Stimulated activated CD4-positive, alpha-beta T cell treated with anti-CD3 and anti-CD28 coated beads, TNF-alpha, amount 100 ng/mL, for 4 hours (primary cell): ENCODE data around the gene SCEL.
"Not testable (repeated sequence)": the region's sequence is repeated elsewhere in the genome, so short reads cannot be mapped to it uniquely, and the experiment has no call there.

ENCODE experiments used
- DNase-seq, 3 experiments: peaks; one replicate each; pipeline ENCODE4 v3.0.0-alpha.2; 2020; ENCODE audit warnings: low read depth in 3 of 3

Gene SCEL

DNA sequence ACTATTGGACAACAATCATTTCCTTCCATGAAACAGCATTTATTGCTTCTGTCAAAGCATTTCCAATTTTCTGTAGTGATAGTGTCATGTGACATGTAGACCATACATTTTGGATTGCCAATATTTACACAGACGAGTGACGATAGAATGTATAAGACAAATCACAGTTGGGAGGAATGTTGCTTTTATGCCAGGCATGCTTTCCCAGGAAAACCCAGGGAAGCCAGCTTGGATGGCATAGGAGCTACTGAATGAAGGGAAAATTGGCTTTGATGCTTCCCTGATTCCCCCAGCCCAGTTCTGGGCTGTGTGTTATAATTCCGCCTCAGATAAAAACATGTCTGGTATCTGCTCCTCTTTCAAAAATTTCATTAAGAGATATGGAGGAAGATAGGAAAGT, 22.5 kb downstream of the SCEL start:
- no peak for DNase-seq

DNA sequence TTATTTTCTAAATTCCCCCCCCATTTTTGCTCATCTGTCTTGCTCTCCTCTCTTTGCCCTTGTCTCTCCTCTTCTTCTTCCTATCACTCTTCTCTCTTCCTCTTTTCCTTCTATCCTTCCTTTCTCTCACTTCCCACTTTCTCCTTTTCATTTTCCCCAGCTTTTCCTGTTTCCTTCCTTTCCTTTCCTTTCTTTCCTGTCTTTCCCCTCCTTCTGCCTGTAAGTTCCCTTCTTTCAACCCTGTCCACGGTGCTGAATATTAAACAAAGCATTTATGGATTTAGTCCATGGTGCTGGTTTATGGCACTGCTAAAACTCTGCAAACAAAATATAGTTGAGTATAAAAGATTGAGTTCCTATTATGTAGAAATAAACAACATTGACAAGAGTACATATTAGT, 27.6 kb downstream of the SCEL start:
- DNase-seq = no peak

- no peak for DNase-seq
These were observed 30.1 kb downstream of the SCEL start for GRCh38 chr13:77565635-77566034.

DNA sequence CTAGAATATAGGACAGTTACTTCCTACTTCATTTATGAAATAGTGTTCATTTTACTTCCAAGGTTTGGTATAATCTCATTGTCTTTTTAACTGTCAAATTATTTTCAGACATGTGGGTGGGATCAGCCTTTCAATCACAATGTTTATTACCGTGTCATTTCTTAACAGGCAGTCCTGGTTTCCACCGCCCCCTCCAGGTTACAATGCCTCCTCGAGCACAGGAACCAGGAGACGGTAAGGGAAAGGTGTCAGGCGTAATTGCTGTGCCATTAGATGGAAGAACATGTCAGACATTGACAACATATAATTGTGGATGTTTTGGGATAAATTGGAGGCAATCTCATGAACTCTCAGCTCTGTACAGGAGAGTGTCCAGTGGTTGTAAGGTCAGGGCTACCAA, 36.5 kb downstream of the SCEL start:
- DNase-seq = no peak

- DNase-seq = no peak
These were observed 38.6 kb downstream of the SCEL start for GRCh38 chr13:77574096-77574495.

DNA sequence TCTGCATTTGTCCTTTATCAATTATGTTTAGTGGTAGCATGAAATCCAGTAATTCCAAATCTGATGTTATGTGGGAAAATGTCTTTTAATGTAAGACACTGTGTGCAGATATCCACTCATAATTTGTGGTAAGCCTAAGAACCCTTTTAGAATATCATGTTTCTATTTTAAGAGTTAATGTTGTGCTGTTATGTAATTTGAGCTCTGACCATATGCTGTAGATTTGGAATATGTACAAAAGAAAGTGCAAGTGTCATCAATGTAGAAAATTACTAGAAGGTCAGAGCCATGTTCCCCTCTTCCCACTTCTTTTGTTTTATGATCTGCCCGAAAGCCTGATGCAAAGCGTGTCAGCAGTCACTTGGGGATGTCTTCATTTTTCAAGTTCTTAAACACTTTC, 44.5 kb downstream of the SCEL start:
- DNase-seq = no peak

DNA sequence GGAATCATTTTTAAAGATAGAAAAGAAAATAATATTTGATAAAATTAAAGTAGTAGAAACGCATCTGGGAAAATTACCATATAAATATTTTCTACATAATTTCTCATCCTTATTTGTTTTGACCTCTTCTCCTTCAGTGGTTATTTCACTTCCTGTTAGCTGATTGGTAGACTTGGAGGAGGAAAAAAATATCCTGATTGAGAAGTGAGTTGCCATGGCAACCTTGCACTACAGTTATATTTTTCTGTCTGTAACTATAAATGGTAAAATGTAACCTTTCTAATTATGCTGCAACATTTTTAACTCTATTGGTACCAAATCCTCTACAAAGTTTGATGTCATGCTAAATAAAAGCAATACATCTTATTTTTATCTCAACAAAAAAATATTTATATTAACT, 45.2 kb downstream of the SCEL start:
- no peak for DNase-seq

- no peak for DNase-seq
These were observed 48.1 kb downstream of the SCEL start for GRCh38 chr13:77583581-77583980.

DNA sequence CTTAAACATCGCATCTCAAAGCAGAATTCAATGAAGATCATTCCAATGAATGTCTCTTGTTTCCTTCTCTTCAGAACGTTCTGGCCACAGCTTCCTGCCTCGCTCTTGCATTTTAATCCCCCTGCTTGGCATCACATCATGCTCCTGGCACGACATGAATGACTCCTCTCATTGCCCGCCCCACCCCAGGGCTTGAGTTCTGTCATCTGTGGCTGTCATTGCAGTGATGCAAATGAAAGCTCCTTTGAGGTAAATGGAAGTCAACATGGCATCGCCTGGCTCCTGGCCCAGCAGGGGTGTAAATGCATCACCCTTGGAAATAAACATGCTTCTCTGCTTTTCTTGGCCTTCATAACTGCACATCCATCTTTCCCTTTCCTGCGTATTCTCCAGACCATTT, 48.6 kb downstream of the SCEL start:
- DNase-seq = no peak

DNA sequence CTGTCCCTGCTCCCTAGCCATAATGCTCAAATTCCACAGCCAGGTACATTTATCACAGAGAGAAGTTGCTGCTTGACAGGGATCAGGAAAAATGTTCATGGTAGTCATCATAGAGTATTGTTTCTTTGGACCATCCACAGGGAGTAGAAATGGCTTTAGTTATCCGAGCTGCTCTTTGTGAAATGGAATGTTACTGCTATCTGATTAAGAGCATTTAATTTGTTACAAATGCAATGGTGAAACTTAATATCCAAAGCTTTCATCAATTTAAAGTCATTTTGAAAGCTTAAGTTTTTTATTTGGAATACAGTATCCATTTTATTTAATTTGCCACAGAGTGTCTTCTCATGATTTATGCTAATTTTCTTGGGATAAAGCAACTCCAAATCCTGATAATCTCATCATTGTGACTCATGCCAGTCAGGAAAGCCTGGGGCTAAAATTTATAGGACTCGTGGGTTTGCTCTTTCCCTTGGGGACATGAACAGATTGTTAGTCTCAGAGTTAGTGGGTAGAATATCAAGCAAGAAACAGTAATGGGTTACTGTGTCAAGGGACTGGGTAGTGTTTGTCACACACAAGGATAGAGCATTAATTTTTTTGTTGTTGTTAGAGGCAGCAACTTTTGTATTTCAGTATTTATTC, 59.8 kb downstream of the SCEL start:
- no peak for DNase-seq

GRCh38 chr13:77596777-77597176, 61.3 kb downstream of the SCEL start:
- DNase-seq = no peak

DNA sequence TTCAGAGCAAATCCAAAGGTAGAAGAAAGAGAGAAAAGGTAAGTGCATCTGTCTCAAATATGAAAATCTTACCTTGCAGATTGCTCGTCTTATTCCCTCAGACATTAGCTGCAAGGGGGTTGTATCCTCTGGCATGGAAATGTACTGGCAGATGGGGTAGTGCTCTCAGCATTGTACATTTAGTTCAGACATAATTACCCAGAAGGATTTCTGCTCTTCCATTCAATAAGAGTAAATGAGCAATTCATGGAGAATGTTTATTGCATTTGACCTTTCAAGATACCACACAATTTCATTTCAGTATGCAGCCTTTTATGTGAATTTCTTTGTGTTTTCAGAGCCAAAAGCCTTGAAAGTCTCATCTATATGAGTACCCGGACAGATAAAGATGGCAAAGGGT, 63.8 kb downstream of the SCEL start:
- DNase-seq = no peak

DNA sequence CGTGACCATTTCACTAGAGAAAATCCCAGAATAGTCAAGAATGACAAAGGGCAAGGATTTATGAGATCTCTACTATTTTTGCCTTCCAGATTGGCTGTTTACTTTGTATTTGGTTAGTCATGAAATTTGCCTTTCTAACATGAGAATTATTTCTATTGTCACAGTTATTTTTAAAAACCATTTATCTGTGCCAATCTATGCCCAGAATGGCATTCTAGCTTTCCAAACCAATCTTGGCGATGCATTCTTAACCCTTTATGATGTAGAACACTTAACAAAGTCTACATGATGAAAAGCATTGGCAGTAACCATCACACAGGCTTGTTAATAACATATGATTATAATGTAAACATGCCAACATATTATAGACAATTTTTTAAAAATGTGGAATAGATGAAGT, 65.2 kb downstream of the SCEL start:
- no peak for DNase-seq

DNA sequence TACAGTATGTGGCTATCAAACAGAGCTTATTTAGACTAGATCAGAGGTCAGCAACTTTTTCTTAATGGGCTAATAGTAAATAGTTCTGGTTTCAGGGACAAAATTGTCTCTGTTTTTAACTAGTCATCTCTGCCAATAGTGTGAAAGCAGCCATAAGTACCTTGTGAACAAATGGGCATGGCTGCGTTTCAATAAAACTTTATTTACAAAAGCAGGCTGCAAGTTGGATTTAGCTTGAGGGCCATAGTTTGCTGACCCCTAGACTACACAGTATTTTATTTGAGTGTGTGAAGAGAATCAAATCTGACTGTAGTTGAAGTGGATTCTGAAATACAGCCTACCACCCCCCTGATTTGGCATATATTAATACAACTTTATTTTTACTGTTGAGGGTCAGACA, 75.6 kb downstream of the SCEL start:
- DNase-seq = no peak

DNA sequence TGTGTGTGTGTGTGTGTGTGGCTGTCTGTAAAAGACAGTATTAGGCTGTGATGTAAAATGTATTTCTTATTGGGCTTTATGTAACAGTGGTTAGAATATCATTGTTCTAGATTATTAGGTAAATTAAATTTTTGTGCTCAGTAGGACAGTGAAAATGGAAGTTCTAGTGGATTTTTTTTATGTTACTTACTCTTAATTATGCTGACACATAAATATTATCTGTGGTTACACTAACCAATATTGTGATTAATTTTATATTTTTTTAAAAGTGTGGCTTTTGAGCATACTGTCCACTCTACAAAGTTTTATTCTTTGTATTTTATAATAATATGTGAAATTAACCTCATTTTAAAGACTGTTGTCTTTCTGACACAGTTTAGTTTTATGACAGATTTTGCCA, 80.5 kb downstream of the SCEL start:
- DNase-seq = no peak

DNA sequence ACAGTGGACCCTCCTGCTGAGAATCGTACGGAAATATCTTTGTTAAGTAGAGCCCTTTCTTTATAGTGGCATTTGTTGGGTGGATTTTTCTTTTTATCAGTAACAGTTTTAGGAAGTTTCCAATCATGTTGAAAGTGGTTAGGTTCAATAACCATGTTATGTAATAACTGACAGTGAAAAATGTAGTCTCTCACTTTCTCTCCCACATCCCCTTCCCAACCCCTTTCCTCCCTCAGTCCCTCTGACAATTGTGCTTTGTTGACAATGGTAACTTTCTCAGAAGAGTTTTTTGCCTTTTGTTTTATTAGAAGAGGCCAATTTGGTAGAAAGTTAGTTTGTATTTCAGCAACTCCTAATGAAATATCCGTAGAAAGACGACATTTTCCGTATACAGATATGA, 84.1 kb downstream of the SCEL start:
- no peak for DNase-seq

GRCh38 chr13:77620138-77620537, 84.6 kb downstream of the SCEL start:
- no peak for DNase-seq

- DNase-seq = no peak
These were observed 88.3 kb downstream of the SCEL start for GRCh38 chr13:77623806-77624205.

GRCh38 chr13:77628170-77628569, 92.7 kb downstream of the SCEL start:
- no peak for DNase-seq

DNA sequence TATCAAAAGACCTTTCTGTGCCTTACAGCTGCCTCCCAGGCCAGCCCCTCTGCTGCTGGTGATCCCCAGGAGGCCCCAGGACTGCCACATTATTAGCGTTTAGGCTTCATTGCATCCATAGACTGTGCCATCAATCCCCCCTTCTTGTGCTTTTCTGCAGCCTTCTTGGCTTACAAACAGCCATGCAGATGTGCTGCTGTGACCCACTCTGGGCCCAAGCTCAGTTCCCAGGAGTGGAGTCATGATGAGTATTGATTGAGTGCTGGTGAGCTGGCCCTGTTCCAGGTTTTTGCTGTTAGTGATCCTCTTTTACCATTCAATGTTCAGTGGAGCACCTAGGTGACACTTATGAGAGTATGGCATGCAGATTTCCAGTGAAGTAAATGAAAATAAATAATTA, 102.1 kb downstream of the SCEL start:
- DNase-seq = no peak

GRCh38 chr13:77650409-77650808, 114.9 kb downstream of the SCEL start:
- no peak for DNase-seq

GRCh38 chr13:77653301-77653700, 117.8 kb downstream of the SCEL start:
- no peak for DNase-seq

GRCh38 chr13:77660016-77660415, 124.5 kb downstream of the SCEL start:
- not testable (repeated sequence) for DNase-seq

DNA sequence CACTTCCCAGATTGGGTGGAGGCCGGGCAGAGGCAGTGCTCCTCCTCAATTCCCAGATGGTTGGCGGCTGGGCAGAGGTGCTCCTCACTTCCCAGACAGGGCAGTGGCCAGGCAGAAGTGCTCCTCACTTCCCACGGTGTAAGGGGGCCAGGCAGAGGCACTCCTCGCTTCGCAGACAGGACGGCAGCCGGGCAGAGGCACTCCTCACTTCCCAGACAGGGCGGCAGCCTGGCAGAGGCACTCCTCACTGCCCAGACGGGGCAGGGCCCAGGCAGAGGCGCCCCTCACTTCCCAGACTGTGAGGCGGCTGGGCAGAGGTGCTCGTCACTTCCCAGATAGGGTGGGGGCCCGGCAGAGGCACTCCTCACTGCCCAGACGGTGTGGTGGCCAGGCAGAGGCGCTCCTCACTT, 125.3 kb downstream of the SCEL start:
- no peak for DNase-seq
